Measurements from ENCODE around the gene ALPK3. TPM values are rescaled to one million over a fixed set of nuclear protein-coding genes. Genes with fewer than 3 reads are reported as not detected.

Gene ALPK3
- total RNA-seq, 1 experiment from 2014 or later, result 2.0 TPM

DNA sequence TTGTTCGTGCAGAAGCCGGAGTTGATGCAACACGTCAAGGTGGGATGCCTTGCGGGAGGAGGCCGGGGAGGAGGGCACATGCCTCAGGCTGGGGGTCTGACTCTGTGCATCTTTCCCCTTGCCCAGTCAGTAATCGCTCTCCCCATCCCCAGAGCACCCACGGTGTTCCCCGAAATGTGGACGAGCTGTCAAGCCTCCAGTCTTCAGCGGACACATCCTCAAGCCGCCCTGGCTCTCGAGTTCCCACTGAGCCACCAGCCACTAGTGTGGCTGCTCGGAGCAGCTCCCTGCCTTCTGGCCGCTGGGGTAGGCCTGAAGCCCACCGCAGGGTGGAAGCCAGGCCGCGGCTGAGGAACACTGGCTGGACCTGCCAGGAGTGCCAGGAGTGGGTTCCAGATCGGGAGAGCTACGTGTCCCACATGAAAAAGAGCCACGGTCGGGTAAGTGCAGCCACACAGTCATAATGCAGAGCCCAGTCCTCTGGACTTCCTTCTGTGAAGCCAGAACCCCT lies 18.7 kb upstream of the ALPK3 start (continued):
- TF ChIP-seq, protein P1, sequence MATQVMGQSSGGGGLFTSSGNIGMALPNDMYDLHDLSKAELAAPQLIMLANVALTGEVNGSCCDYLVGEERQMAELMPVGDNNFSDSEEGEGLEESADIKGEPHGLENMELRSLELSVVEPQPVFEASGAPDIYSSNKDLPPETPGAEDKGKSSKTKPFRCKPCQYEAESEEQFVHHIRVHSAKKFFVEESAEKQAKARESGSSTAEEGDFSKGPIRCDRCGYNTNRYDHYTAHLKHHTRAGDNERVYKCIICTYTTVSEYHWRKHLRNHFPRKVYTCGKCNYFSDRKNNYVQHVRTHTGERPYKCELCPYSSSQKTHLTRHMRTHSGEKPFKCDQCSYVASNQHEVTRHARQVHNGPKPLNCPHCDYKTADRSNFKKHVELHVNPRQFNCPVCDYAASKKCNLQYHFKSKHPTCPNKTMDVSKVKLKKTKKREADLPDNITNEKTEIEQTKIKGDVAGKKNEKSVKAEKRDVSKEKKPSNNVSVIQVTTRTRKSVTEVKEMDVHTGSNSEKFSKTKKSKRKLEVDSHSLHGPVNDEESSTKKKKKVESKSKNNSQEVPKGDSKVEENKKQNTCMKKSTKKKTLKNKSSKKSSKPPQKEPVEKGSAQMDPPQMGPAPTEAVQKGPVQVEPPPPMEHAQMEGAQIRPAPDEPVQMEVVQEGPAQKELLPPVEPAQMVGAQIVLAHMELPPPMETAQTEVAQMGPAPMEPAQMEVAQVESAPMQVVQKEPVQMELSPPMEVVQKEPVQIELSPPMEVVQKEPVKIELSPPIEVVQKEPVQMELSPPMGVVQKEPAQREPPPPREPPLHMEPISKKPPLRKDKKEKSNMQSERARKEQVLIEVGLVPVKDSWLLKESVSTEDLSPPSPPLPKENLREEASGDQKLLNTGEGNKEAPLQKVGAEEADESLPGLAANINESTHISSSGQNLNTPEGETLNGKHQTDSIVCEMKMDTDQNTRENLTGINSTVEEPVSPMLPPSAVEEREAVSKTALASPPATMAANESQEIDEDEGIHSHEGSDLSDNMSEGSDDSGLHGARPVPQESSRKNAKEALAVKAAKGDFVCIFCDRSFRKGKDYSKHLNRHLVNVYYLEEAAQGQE (IDR thresholded peaks at IDR 0.05; ENCODE audit: low read depth), result no peak
- no peak for TF ChIP-seq ZNF274 (IDR thresholded peaks at IDR 0.05; ENCODE audit: low read depth, low read length)
- no peak for TF ChIP-seq POLR2AphosphoS5 (IDR thresholded peaks at IDR 0.05; ENCODE audit: low read depth, low read length)

DNA sequence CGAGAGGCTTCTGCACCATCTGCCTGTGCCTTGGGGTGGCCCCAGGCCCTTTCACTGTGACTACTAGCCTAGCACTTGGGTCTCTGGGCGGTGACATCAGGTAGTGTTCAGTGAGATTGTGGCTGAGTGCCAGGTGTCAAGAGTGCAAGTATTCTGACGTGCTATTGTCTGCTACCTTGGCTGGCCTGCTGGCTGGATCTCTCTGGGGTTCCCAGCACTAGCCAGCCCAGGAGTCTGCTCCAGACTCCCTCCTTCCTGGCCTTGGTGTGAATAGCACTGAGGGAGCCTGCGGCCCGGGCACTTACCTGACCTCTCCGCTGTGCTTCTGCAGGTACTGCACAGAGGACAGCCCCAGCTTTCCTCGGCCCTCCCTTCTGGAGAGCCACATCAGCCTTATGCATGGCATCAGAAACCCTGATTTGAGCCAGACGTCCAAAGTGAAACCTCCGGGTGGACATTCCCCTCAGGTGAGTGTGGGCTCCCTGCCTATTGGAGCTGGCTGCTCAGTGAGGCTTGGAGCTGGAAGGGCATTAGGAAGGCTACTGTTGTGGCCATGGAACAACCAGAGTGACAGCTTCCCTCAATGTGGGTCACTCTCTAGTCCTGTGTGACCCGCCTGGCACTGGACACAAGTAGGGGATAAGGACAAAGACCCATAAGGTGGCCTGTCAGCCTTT lies 17.5 kb upstream of the ALPK3 start:
- H3K4me3 ChIP-seq (replicated peaks in 1 of 2; ENCODE audit: low read depth in 1 of 2, low read length in 2 of 2), result no peak overlapping the region
- no peak overlapping the region for H3K9ac ChIP-seq (ENCODE audit: low read length)
- POLR2A ChIA-PET, result no interaction called here
- peaks cover 20 to 26% of the 10 kb centered on the region in 2 experiments for H3K36me3 ChIP-seq (ENCODE audit: control insufficient read depth in 1 of 2, insufficient read depth in 2 of 2, low read length in 2 of 2)
- TF ChIP-seq CEBPB (IDR thresholded peaks at IDR 0.05; ENCODE audit: low read depth) (no peak), RAD21 (IDR thresholded peaks at IDR 0.05; ENCODE audit: low read depth) (no peak), EZH2 (IDR thresholded peaks at IDR 0.05) (no peak), SRF (IDR thresholded peaks at IDR 0.05; ENCODE audit: low read depth) (no peak), EZH2phosphoT487 (IDR thresholded peaks at IDR 0.05; ENCODE audit: borderline replicate concordance) (no peak), ELF1 (IDR thresholded peaks at IDR 0.05; ENCODE audit: borderline replicate concordance, low read depth) (no peak), POLR2AphosphoS5 (IDR thresholded peaks at IDR 0.05; ENCODE audit: low read depth, low read length) (no peak), POLR2A (IDR thresholded peaks at IDR 0.05; ENCODE audit: borderline replicate concordance, extremely low read depth, insufficient read depth, insufficient read length) (no peak), EGR1 (IDR thresholded peaks at IDR 0.05; ENCODE audit: low read depth) (no peak), YY1 (IDR thresholded peaks at IDR 0.05; ENCODE audit: extremely low read depth, insufficient replicate concordance, low read depth, low read length) (no peak), ZNF274 (IDR thresholded peaks at IDR 0.05; ENCODE audit: low read depth, low read length) (no peak)
- TF ChIP-seq, protein P2, sequence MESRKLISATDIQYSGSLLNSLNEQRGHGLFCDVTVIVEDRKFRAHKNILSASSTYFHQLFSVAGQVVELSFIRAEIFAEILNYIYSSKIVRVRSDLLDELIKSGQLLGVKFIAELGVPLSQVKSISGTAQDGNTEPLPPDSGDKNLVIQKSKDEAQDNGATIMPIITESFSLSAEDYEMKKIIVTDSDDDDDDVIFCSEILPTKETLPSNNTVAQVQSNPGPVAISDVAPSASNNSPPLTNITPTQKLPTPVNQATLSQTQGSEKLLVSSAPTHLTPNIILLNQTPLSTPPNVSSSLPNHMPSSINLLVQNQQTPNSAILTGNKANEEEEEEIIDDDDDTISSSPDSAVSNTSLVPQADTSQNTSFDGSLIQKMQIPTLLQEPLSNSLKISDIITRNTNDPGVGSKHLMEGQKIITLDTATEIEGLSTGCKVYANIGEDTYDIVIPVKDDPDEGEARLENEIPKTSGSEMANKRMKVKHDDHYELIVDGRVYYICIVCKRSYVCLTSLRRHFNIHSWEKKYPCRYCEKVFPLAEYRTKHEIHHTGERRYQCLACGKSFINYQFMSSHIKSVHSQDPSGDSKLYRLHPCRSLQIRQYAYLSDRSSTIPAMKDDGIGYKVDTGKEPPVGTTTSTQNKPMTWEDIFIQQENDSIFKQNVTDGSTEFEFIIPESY (IDR thresholded peaks at IDR 0.05; ENCODE audit: extremely low read depth, insufficient replicate concordance, low read length), result no peak
- TF ChIP-seq, protein P3, sequence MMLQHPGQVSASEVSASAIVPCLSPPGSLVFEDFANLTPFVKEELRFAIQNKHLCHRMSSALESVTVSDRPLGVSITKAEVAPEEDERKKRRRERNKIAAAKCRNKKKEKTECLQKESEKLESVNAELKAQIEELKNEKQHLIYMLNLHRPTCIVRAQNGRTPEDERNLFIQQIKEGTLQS (IDR thresholded peaks at IDR 0.05), result no peak
- H3K9me3 ChIP-seq (ENCODE audit: control insufficient read depth in 1 of 2, insufficient read depth in 1 of 2, low read depth in 1 of 2, low read length in 2 of 2), result no peaks in the 10 kb centered on the region
- DNase-seq (ENCODE audit: low read depth, low spot score), result no peak
- H3K27me3 ChIP-seq (ENCODE audit: insufficient read depth, low read length), result no peaks in the 10 kb centered on the region
- H4K20me1 ChIP-seq (ENCODE audit: insufficient read depth), result no peaks in the 10 kb centered on the region
- H3K4me1 ChIP-seq (ENCODE audit: control insufficient read depth in 1 of 2, insufficient read depth in 2 of 2, low read length in 2 of 2), result no peaks in the 10 kb centered on the region
- intact Hi-C loops (cut with micrococcal nuclease), result no loop called here
- H3K4me2 ChIP-seq (ENCODE audit: low read length), result no peak overlapping the region
- CTCF ChIA-PET, result no interaction called here
- H3K27ac ChIP-seq (ENCODE audit: low read depth, low read length), result no peak overlapping the region
- no TSS peak for BruUV-seq (replicated peaks)
- no peak for ATAC-seq
- RAD21 ChIA-PET (ENCODE audit: low non-redundant PET in 1 of 2, low total read pairs in 2 of 2, uncharacterized antibody in 2 of 2, unreplicated experiment in 2 of 2), result no interaction called here
- no peak overlapping the region for H2AFZ ChIP-seq (ENCODE audit: low read depth, low read length, poor library complexity, severe bottlenecking)
- H3K9me2 ChIP-seq (ENCODE audit: insufficient read depth), result no peaks in the 10 kb centered on the region
- peaks cover 6% of the 10 kb centered on the region; the same call in 1 of the 2 replicates for H3K79me2 ChIP-seq (ENCODE audit: insufficient read depth, low read length)
